Keratinocyte (primary cell): ENCODE measurements around the gene KHNYN. TPM values are rescaled to one million over a fixed set of nuclear protein-coding genes. Genes with fewer than 3 reads are reported as not detected.
A peak's percentile ranks its signal among the peaks of the same experiment; 100 is the strongest.

Source experiments
- DNase-seq: peaks from one replicate; pipeline ENCODE4 v3.0.0-alpha.2; 2011; ENCODE audit warnings: low read depth, missing footprints, low spot score
- FAIRE-seq: peaks from 2 replicates; lab custom pipeline; 2011; peaks lifted over from hg19 to GRCh38; lab: Jason Lieb, UNC
- H2AFZ ChIP-seq: 2 replicates; pipeline ENCODE4 v1.6.0; 2012; ENCODE audit warnings: low read length, control low read depth, inconsistent platforms; ENCODE audit not compliant: control insufficient read depth
- H3K27ac ChIP-seq: 2 replicates; pipeline ENCODE4 v1.5.1; 2011; ENCODE audit warnings: low read length; ENCODE audit not compliant: control insufficient read depth, insufficient read depth
- H3K27me3 ChIP-seq: 3 replicates; pipeline ENCODE4 v1.6.0; 2011; ENCODE audit warnings: low read length; ENCODE audit not compliant: control insufficient read depth, insufficient read depth; ENCODE audit errors: extremely low read depth
- H3K36me3 ChIP-seq, 2 experiments: 2 replicates in 1 of 2; 3 replicates in 1 of 2; pipeline ENCODE4 v1.5.1; 2011; ENCODE audit warnings: low read length in 2 of 2, mild to moderate bottlenecking in 1 of 2; ENCODE audit not compliant: control insufficient read depth in 2 of 2, insufficient read depth in 2 of 2; ENCODE audit errors: extremely low read depth in 1 of 2
- H3K4me1 ChIP-seq: 3 replicates; pipeline ENCODE4 v1.5.1; 2011; ENCODE audit warnings: low read length; ENCODE audit not compliant: control insufficient read depth, insufficient read depth; ENCODE audit errors: extremely low read depth
- H3K4me2 ChIP-seq: 3 replicates; pipeline ENCODE4 v1.6.0; 2011; ENCODE audit warnings: low read depth, low read length; ENCODE audit not compliant: control insufficient read depth, insufficient read depth; ENCODE audit errors: extremely low read depth
- H3K4me3 ChIP-seq, 3 experiments: fragments of 200-600 bp in 1 of 3; sonication (generic) in 1 of 3; 2 replicates in 2 of 3; 3 replicates in 1 of 3; pipeline ENCODE4 v1.5.1; 2011 to 2016; ENCODE audit warnings: low read length in 3 of 3, mild to moderate bottlenecking in 3 of 3, control low read depth in 2 of 3, inconsistent platforms in 1 of 3, low read depth in 1 of 3, mixed read lengths in 1 of 3, mixed run types in 1 of 3, moderate library complexity in 1 of 3; ENCODE audit not compliant: control insufficient read depth in 2 of 3, insufficient read depth in 2 of 3; ENCODE audit errors: extremely low read depth in 1 of 3
- H3K79me2 ChIP-seq: 2 replicates; pipeline ENCODE4 v1.6.0; 2012; ENCODE audit warnings: low read length; ENCODE audit not compliant: control insufficient read depth, insufficient read depth
- H3K9ac ChIP-seq: 3 replicates; pipeline ENCODE4 v1.6.0; 2011; ENCODE audit warnings: low read length; ENCODE audit not compliant: control insufficient read depth, insufficient read depth; ENCODE audit errors: extremely low read depth
- H3K9me1 ChIP-seq: 3 replicates; pipeline ENCODE4 v1.6.0; 2011; ENCODE audit warnings: low read length; ENCODE audit not compliant: control insufficient read depth, insufficient read depth; ENCODE audit errors: extremely low read depth
- H3K9me3 ChIP-seq: 2 replicates; pipeline ENCODE4 v1.5.1; 2012; ENCODE audit warnings: low read depth, low read length; ENCODE audit not compliant: control insufficient read depth
- H4K20me1 ChIP-seq: 3 replicates; pipeline ENCODE4 v1.6.0; 2011; ENCODE audit warnings: low read length; ENCODE audit not compliant: control insufficient read depth, insufficient read depth; ENCODE audit errors: extremely low read depth
- EZH2 ChIP-seq: IDR thresholded peaks from one replicate; pipeline ENCODE4 v1.6.1; 2012; ENCODE audit warnings: inconsistent platforms, mild to moderate bottlenecking, low read length, moderate library complexity
- dilution Hi-C: fragments of 300-500 bp; cut with MboI; formaldehyde crosslinking; loops from one replicate; pipeline ENCODE4 v1.7.0; 2020; ENCODE audit warnings: low sequenced_read_pairs; ENCODE audit not compliant: extremely low pct_ligation_motif_present
- polyA plus RNA-seq, 5 experiments: library from polyadenylated mRNA; depleted of rRNA in 3 of 5; stranded (reverse) in 3 of 5; stranded (forward) in 1 of 5; unstranded in 1 of 5; fragments of >200 nt; gene quantifications; 1 replicate in 1 of 5; 2 replicates in 3 of 5; 3 replicates in 1 of 5; pipeline versions ENCODE4 v1.2.1 to v1.2.3, GENCODE V29; 2011 to 2012; ENCODE audit warnings: missing spikeins in 2 of 5, low read depth in 1 of 5, low replicate concordance in 1 of 5
- TF ChIP-seq, protein P1 (sequence below), 3 experiments: IDR thresholded peaks in 1 of 3; conservative IDR thresholded peaks in 1 of 3; optimal IDR thresholded peaks in 1 of 3; 2 replicates in 2 of 3; 3 replicates in 1 of 3; pipeline versions ENCODE3 to v1.5.1; 2011; ENCODE audit warnings: low read length in 3 of 3, mild to moderate bottlenecking in 3 of 3, moderate library complexity in 2 of 3, control low read depth in 1 of 3, inconsistent platforms in 1 of 3; ENCODE audit not compliant: insufficient read depth in 2 of 3; ENCODE audit errors: extremely low read depth in 1 of 3

KHNYN gene
- polyA plus RNA-seq, 1 donor (not counting 4 experiments of a cell fraction or from before 2014, with no cell fraction given): 26.0 TPM

DNA sequence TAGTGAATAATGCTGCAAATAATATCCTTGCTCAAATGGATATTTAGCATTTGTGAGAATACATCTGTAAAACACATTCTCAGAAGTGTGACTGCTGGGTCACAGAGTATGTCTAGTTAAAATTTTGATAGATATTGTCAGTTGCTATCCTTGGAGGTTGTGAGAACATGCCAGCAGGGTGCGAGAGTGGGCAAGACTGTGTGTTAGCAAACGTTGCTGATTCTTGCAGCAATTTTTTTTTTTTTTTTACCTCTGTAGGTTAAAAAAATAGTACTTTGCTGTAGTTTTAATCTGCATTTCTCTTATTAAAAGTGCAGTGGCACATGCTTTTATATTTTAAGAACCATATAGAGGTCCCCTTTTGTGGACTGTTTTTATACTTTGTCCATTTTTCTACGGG lies 35.5 kb upstream of the KHNYN start:
- Histone ChIP-seq H2AFZ (no peak overlapping the region), H3K4me3 (no peak overlapping the region), H3K36me3 (no peaks in the 10 kb centered on the region), H3K27me3 (no peaks in the 10 kb centered on the region), H4K20me1 (no peaks in the 10 kb centered on the region), H3K27ac (no peak overlapping the region), H3K4me1 (peaks cover 40% of the 10 kb centered on the region), H3K79me2 (no peaks in the 10 kb centered on the region), H3K9me1 (no peaks in the 10 kb centered on the region), H3K9me3 (no peaks in the 10 kb centered on the region), H3K9ac (no peak overlapping the region), H3K4me2 (no peak overlapping the region)
- dilution Hi-C loops: no loop called here
- no peak for DNase-seq
- TF ChIP-seq, protein P1, sequence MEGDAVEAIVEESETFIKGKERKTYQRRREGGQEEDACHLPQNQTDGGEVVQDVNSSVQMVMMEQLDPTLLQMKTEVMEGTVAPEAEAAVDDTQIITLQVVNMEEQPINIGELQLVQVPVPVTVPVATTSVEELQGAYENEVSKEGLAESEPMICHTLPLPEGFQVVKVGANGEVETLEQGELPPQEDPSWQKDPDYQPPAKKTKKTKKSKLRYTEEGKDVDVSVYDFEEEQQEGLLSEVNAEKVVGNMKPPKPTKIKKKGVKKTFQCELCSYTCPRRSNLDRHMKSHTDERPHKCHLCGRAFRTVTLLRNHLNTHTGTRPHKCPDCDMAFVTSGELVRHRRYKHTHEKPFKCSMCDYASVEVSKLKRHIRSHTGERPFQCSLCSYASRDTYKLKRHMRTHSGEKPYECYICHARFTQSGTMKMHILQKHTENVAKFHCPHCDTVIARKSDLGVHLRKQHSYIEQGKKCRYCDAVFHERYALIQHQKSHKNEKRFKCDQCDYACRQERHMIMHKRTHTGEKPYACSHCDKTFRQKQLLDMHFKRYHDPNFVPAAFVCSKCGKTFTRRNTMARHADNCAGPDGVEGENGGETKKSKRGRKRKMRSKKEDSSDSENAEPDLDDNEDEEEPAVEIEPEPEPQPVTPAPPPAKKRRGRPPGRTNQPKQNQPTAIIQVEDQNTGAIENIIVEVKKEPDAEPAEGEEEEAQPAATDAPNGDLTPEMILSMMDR (optimal IDR thresholded peaks at IDR 0.05 in 1 of 3, IDR thresholded peaks at IDR 0.05 in 1 of 3, conservative IDR thresholded peaks at IDR 0.05 in 1 of 3; ENCODE audit: extremely low read depth in 1 of 3, insufficient read depth in 2 of 3, low read length in 3 of 3): peak; percentile 9 to 47 (median 28)
- no peak for TF ChIP-seq EZH2
- no peak for FAIRE-seq

DNA sequence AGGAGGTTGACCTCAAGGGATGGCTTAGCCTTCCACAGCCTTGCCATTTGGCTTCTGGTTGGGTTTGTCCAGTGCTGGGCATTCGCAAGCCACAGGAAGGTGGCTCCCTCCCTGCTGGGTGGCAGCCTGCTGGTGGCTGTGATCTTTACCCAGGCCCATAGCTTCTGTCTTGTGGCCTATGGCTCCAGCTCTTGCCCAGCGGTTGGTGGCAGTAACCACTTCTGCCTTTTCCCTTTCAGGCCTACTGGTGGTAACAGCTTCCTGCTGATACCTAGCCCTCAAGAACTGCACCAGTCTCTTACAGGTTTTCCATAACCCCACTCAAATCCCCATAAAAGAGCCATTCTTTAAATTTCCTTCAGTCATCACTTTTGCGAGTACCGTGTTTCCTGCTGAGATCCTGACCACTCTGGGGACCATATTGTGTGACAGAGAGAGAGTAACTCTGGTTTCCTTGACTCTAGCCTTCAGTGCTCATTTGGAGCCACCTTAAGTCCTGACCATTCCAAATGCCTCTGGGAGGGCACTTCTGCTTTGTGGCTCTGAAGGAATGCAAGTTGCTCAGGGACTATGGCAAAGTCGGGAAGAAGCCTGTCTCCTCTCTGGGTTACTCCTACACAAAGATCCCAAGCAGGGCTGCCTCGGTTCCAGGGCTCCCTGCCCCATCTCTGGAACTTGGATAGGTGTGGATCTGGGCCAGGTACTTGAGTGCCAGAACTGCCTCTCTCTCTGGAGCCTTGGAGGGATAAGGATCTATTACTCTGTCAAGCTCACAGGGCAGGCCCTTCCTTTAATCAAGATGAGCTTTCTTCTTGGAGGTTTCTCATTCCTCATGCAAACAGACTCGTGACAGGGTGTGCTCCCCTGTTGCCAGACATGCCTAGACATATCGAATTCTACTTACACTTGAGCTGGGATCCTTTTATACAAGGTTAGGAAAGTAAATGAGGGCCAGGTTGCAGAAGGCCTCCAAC lies 33.9 kb upstream of the KHNYN start:
- peak overlapping the region; percentile 79 for H3K27ac ChIP-seq

More for the DNA sequence above, 33.9 kb upstream of the KHNYN start:
- TF ChIP-seq, protein P1 (optimal IDR thresholded peaks at IDR 0.05 in 1 of 3, IDR thresholded peaks at IDR 0.05 in 1 of 3, conservative IDR thresholded peaks at IDR 0.05 in 1 of 3; ENCODE audit: extremely low read depth in 1 of 3, insufficient read depth in 2 of 3, low read length in 3 of 3): no peak
- no peak for TF ChIP-seq EZH2
- H3K9ac ChIP-seq: peak overlapping the region; percentile 44
- FAIRE-seq (peak; percentile 51), DNase-seq (no peak)
- H4K20me1 ChIP-seq: no peaks in the 10 kb centered on the region
- H3K4me3 ChIP-seq: peak overlapping the region in 2 of 3 experiments; percentile 34 to 44
- H2AFZ ChIP-seq: peak overlapping the region; percentile 73
- H3K4me1 ChIP-seq: peaks cover 44% of the 10 kb centered on the region
- H3K9me1 ChIP-seq: no peaks in the 10 kb centered on the region
- no peaks in the 10 kb centered on the region for H3K27me3 ChIP-seq
- dilution Hi-C loops: no loop called here
- H3K9me3 ChIP-seq: no peaks in the 10 kb centered on the region
- H3K79me2 ChIP-seq: no peaks in the 10 kb centered on the region
- no peaks in the 10 kb centered on the region for H3K36me3 ChIP-seq
- H3K4me2 ChIP-seq: peak overlapping the region; percentile 76
